Cardiac muscle cell (in vitro differentiated cells and primary cell): ENCODE data around the gene EMSY. TPM values are rescaled to one million over a fixed set of nuclear protein-coding genes. Genes with fewer than 3 reads are reported as not detected.

ENCODE experiments used
- DNase-seq, 2 donors: peaks; one replicate each; pipeline versions ENCODE4 v3.0.0 to v3.0.0-alpha.2; 2010 to 2017; ENCODE audit warnings: low read depth in 1 of 2, low spot score in 1 of 2
- H3K27ac ChIP-seq: fragments of 200-600 bp; sonication (generic); 2 replicates; pipeline ENCODE4 v1.5.1; 2016
- H3K27me3 ChIP-seq: fragments of 200-600 bp; sonication (generic); 2 replicates; pipeline ENCODE4 v1.6.0; 2016; ENCODE audit warnings: control low read depth
- H3K36me3 ChIP-seq: fragments of 200-600 bp; sonication (generic); 2 replicates; pipeline ENCODE4 v1.5.1; 2016; ENCODE audit warnings: control low read depth
- H3K4me1 ChIP-seq: fragments of 200-600 bp; sonication (generic); 2 replicates; pipeline ENCODE4 v1.8.1; 2017; ENCODE audit warnings: low read depth, mild to moderate bottlenecking, mixed run types
- H3K4me3 ChIP-seq: fragments of 200-600 bp; sonication (generic); 2 replicates; pipeline ENCODE4 v1.5.1; 2016; ENCODE audit warnings: mild to moderate bottlenecking
- H3K9me3 ChIP-seq: fragments of 200-600 bp; sonication (generic); 2 replicates; pipeline ENCODE4 v1.5.1; 2017; ENCODE audit warnings: low read depth, mild to moderate bottlenecking, control low read depth
- CTCF ChIP-seq: IDR thresholded peaks from 2 replicates; pipeline ENCODE4 v1.5.1; 2012; ENCODE audit warnings: low read depth, mild to moderate bottlenecking, low read length
- polyA plus RNA-seq: library from polyadenylated mRNA; unstranded; fragments of >200 nt; fragmentation: Nextera tagmentation; extraction: Ambion mirVana; gene quantifications from 2 replicates; pipeline ENCODE4 v1.2.1, GENCODE V29; 2016
- total RNA-seq: library from RNA; depleted of rRNA; stranded (reverse); fragments of >200 nt; gene quantifications from 2 replicates; pipeline ENCODE4 v1.2.3, GENCODE V29; 2016

EMSY gene
- total and polyA plus RNA-seq, 2 experiments from 2014 or later = 16.2 to 74.4 TPM

GRCh38 chr11:76588455-76589325, 143.9 kb downstream of the EMSY start:
- H3K27ac ChIP-seq = no peak overlapping the region
- no peak overlapping the region for H3K4me3 ChIP-seq
- H3K36me3 ChIP-seq = no peaks in the 10 kb centered on the region
- no peaks in the 10 kb centered on the region for H3K9me3 ChIP-seq
- peak in 1 of 2 donors; percentile 80 for DNase-seq
- H3K4me1 ChIP-seq = peaks cover 5% of the 10 kb centered on the region
- TF ChIP-seq CTCF = no peak
- no peaks in the 10 kb centered on the region for H3K27me3 ChIP-seq

GRCh38 chr11:76589477-76589876, 144.7 kb downstream of the EMSY start:
- no peak for TF ChIP-seq CTCF
- DNase-seq = no peak
- no peak overlapping the region for H3K27ac ChIP-seq

GRCh38 chr11:76589964-76590950, 145.4 kb downstream of the EMSY start:
- H3K27ac ChIP-seq = no peak overlapping the region
- H3K4me3 ChIP-seq = no peak overlapping the region
- no peak for TF ChIP-seq CTCF
- no peak for DNase-seq
- H3K9me3 ChIP-seq = no peaks in the 10 kb centered on the region
- peaks cover 5% of the 10 kb centered on the region for H3K4me1 ChIP-seq
- no peaks in the 10 kb centered on the region for H3K36me3 ChIP-seq
- H3K27me3 ChIP-seq = no peaks in the 10 kb centered on the region

More at GRCh38 chr11:76589477-76589876, 144.7 kb downstream of the EMSY start:
- Histone ChIP-seq H3K4me1 (peaks cover 5% of the 10 kb centered on the region), H3K4me3 (no peak overlapping the region), H3K27me3 (no peaks in the 10 kb centered on the region), H3K9me3 (no peaks in the 10 kb centered on the region), H3K36me3 (no peaks in the 10 kb centered on the region)

GRCh38 chr11:76591416-76591815, 146.6 kb downstream of the EMSY start:
- H3K27ac ChIP-seq = no peak overlapping the region
- H3K4me3 ChIP-seq = no peak overlapping the region
- no peak for TF ChIP-seq CTCF
- no peaks in the 10 kb centered on the region for H3K9me3 ChIP-seq
- peaks cover 5% of the 10 kb centered on the region for H3K4me1 ChIP-seq
- DNase-seq = no peak
- no peaks in the 10 kb centered on the region for H3K27me3 ChIP-seq
- H3K36me3 ChIP-seq = no peaks in the 10 kb centered on the region

- no peak for DNase-seq
- H3K36me3 ChIP-seq = no peaks in the 10 kb centered on the region
- no peak overlapping the region for H3K27ac ChIP-seq
- TF ChIP-seq CTCF = no peak
- H3K27me3 ChIP-seq = no peaks in the 10 kb centered on the region
- no peak overlapping the region for H3K4me3 ChIP-seq
- no peaks in the 10 kb centered on the region for H3K9me3 ChIP-seq
- peaks cover 5% of the 10 kb centered on the region for H3K4me1 ChIP-seq
Measured at GRCh38 chr11:76592025-76592914, 147.5 kb downstream of the EMSY start.
